ENCODE data around the gene TBC1D10A.

The TBC1D10A gene

DNA sequence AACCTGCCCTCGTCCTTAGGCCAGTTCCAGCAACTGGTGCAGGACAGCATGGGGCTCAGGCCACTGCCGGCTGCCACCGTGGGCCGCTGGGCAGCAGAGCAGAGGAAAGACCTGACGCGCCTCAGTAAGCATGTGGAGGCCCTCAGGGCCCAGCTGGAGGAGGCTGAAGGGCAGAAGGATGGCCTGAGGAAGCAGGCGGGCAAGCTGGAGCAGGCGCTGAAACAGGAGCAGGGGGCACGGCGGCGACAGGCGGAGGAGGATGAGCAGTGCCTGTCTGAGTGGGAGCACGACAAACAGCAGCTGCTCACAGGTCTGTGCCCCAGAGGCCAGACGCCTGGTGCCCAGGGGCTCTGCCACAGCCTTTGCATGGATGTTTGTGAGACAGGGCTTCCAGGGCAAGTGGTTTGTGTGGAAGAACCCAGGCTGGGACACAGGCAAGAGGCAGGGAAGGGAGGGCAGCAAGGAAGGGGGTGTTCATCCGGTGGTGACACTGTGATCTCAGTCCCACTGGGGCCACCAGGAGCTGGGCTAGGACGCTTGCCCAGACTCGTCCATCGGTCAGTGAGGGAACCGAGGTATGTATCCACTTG is 44.0 kb upstream of the TBC1D10A start:
- H3K27me3 ChIP-seq (ENCODE audit: insufficient read depth, poor library complexity, severe bottlenecking) = no peaks in the 10 kb centered on the region

DNA sequence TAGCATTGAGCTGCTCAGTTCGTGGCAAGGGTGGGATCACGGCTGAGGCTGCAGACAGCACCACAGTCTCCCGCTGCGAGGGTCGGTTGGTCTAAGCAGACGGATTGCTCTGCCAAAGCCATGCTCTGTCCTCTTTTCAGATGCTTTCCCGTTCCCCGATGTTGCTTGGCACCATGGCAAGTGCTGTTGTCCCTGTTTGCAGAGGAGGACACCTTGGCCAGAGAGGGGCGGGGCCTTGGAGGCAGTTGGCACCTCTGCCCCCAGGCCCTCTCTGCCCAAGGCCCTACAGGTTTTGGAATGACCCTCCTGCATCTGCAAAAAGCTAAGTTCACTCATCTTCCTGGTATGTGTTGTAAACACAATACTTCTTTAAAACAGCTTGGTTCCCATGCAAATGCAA is 41.7 kb upstream of the TBC1D10A start:
- no peak for DNase-seq (ENCODE audit: low read depth in 1 of 2, low spot score in 1 of 2)
- no peak overlapping the region for H3K27ac ChIP-seq (replicated peaks)
- H3K4me3 ChIP-seq (replicated peaks; ENCODE audit: insufficient read depth, low read length) = no peak overlapping the region
- H3K27me3 ChIP-seq (ENCODE audit: insufficient read depth, poor library complexity, severe bottlenecking) = no peaks in the 10 kb centered on the region
- TF ChIP-seq, protein P1, sequence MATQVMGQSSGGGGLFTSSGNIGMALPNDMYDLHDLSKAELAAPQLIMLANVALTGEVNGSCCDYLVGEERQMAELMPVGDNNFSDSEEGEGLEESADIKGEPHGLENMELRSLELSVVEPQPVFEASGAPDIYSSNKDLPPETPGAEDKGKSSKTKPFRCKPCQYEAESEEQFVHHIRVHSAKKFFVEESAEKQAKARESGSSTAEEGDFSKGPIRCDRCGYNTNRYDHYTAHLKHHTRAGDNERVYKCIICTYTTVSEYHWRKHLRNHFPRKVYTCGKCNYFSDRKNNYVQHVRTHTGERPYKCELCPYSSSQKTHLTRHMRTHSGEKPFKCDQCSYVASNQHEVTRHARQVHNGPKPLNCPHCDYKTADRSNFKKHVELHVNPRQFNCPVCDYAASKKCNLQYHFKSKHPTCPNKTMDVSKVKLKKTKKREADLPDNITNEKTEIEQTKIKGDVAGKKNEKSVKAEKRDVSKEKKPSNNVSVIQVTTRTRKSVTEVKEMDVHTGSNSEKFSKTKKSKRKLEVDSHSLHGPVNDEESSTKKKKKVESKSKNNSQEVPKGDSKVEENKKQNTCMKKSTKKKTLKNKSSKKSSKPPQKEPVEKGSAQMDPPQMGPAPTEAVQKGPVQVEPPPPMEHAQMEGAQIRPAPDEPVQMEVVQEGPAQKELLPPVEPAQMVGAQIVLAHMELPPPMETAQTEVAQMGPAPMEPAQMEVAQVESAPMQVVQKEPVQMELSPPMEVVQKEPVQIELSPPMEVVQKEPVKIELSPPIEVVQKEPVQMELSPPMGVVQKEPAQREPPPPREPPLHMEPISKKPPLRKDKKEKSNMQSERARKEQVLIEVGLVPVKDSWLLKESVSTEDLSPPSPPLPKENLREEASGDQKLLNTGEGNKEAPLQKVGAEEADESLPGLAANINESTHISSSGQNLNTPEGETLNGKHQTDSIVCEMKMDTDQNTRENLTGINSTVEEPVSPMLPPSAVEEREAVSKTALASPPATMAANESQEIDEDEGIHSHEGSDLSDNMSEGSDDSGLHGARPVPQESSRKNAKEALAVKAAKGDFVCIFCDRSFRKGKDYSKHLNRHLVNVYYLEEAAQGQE (IDR thresholded peaks at IDR 0.05; ENCODE audit: insufficient replicate concordance, low read depth) = no peak
- TF ChIP-seq SPI1 (IDR thresholded peaks at IDR 0.05; ENCODE audit: borderline replicate concordance, low read depth) = no peak
- no peak for TF ChIP-seq POLR2AphosphoS5 (IDR thresholded peaks at IDR 0.05; ENCODE audit: low read depth)
- TF ChIP-seq, protein P2, sequence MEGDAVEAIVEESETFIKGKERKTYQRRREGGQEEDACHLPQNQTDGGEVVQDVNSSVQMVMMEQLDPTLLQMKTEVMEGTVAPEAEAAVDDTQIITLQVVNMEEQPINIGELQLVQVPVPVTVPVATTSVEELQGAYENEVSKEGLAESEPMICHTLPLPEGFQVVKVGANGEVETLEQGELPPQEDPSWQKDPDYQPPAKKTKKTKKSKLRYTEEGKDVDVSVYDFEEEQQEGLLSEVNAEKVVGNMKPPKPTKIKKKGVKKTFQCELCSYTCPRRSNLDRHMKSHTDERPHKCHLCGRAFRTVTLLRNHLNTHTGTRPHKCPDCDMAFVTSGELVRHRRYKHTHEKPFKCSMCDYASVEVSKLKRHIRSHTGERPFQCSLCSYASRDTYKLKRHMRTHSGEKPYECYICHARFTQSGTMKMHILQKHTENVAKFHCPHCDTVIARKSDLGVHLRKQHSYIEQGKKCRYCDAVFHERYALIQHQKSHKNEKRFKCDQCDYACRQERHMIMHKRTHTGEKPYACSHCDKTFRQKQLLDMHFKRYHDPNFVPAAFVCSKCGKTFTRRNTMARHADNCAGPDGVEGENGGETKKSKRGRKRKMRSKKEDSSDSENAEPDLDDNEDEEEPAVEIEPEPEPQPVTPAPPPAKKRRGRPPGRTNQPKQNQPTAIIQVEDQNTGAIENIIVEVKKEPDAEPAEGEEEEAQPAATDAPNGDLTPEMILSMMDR (IDR thresholded peaks at IDR 0.05; ENCODE audit: insufficient read depth, low read length) = no peak
- no peak for TF ChIP-seq GABPA (IDR thresholded peaks at IDR 0.05; ENCODE audit: low read depth)

More for the DNA sequence above, 44.0 kb upstream of the TBC1D10A start:
- DNase-seq (ENCODE audit: low read depth in 1 of 2, low spot score in 1 of 2) = no peak
- Histone ChIP-seq H3K27ac (replicated peaks) (no peak overlapping the region), H3K4me3 (replicated peaks; ENCODE audit: insufficient read depth, low read length) (no peak overlapping the region)
- TF ChIP-seq, protein P1 (IDR thresholded peaks at IDR 0.05; ENCODE audit: insufficient replicate concordance, low read depth) = no peak
- TF ChIP-seq POLR2AphosphoS5 (IDR thresholded peaks at IDR 0.05; ENCODE audit: low read depth) = no peak
- TF ChIP-seq SPI1 (IDR thresholded peaks at IDR 0.05; ENCODE audit: borderline replicate concordance, low read depth) = no peak
- TF ChIP-seq, protein P2 (IDR thresholded peaks at IDR 0.05; ENCODE audit: insufficient read depth, low read length) = no peak
- TF ChIP-seq GABPA (IDR thresholded peaks at IDR 0.05; ENCODE audit: low read depth) = no peak

DNA sequence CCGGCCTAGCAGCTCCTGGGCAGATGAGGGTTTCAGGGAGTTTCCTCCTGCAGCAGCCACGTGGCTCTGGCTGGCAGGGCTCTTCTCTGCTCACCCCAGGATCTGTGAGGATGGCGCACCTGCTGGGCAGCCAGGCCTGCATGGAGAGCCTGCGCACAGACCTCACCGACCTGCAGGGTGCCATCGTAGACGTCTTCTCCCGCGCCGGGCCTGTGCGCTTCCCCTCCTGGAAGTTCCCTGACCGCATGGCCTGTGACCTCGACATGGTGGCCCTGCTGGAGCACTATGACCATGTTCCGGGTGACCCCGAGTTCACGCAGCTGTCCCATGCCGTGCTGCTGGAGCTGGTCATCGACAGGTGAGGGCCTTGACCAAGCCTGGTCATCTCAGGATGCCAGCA is 39.1 kb upstream of the TBC1D10A start:
- Histone ChIP-seq H3K4me3 (replicated peaks; ENCODE audit: insufficient read depth, low read length) (no peak overlapping the region), H3K27me3 (ENCODE audit: insufficient read depth, poor library complexity, severe bottlenecking) (no peaks in the 10 kb centered on the region), H3K27ac (replicated peaks) (no peak overlapping the region)
- TF ChIP-seq GABPA (IDR thresholded peaks at IDR 0.05; ENCODE audit: low read depth) (no peak), SPI1 (IDR thresholded peaks at IDR 0.05; ENCODE audit: borderline replicate concordance, low read depth) (no peak), POLR2AphosphoS5 (IDR thresholded peaks at IDR 0.05; ENCODE audit: low read depth) (no peak)
- TF ChIP-seq, protein P1 (IDR thresholded peaks at IDR 0.05; ENCODE audit: insufficient replicate concordance, low read depth) = no peak
- TF ChIP-seq, protein P2 (IDR thresholded peaks at IDR 0.05; ENCODE audit: insufficient read depth, low read length) = no peak
- no peak for DNase-seq (ENCODE audit: low read depth in 1 of 2, low spot score in 1 of 2)
